Transverse colon (tissue), 4 donors: Measurements from ENCODE around the gene SLC13A3. TPM values are rescaled to one million over a fixed set of nuclear protein-coding genes. Genes with fewer than 3 reads are reported as not detected.

Experiments
- DNase-seq: peaks from one replicate; pipeline ENCODE4 v3.0.0-alpha.2; 2019
- H3K27ac ChIP-seq, 4 donors: fragments of 200-600 bp; sonication (generic); 2 replicates each; pipeline ENCODE4 v1.5.1; 2016 to 2018; ENCODE audit warnings: inconsistent platforms in 4 of 4
- H3K27me3 ChIP-seq: fragments of 200-600 bp; sonication (generic); 2 replicates; pipeline ENCODE4 v1.5.1; 2017; ENCODE audit warnings: inconsistent platforms
- H3K36me3 ChIP-seq, 4 donors: fragments of 200-600 bp; sonication (generic); 2 replicates each; pipeline ENCODE4 v1.5.1; 2017 to 2019; ENCODE audit warnings: inconsistent platforms in 4 of 4
- H3K4me1 ChIP-seq, 4 donors: fragments of 200-600 bp; sonication (generic); 2 replicates each; pipeline ENCODE4 v1.5.1; 2017 to 2020; ENCODE audit warnings: inconsistent platforms in 4 of 4
- H3K4me3 ChIP-seq, 4 donors: fragments of 200-600 bp; sonication (generic); 1 replicate in 1 of 4; 2 replicates in 3 of 4; pipeline versions ENCODE4 v1.5.1 to v1.6.1; 2017 to 2019; ENCODE audit warnings: inconsistent platforms in 4 of 4
- H3K9me3 ChIP-seq, 2 donors: fragments of 200-600 bp; sonication (generic); 2 replicates each; pipeline ENCODE4 v1.5.1; 2017 to 2019; ENCODE audit warnings: inconsistent platforms in 2 of 2
- CTCF ChIP-seq, 5 experiments: fragments of 200-600 bp in 3 of 5; fragments of 450-650 bp in 2 of 5; sonication (generic) in 3 of 5; IDR thresholded peaks; 1 replicate in 2 of 5; 2 replicates in 3 of 5; pipeline ENCODE4 v1.5.1; 2016 to 2017; ENCODE audit warnings: antibody characterized with exemption in 5 of 5, inconsistent platforms in 3 of 5, mild to moderate bottlenecking in 2 of 5, moderate library complexity in 1 of 5
- EP300 ChIP-seq: sonication (generic); formaldehyde crosslinking; IDR thresholded peaks from one replicate; pipeline ENCODE4 v1.6.1; 2017; ENCODE audit warnings: antibody characterized with exemption, low read depth
- POLR2A ChIP-seq: fragments of 450-650 bp; IDR thresholded peaks from one replicate; pipeline ENCODE4 v1.6.1; 2016; ENCODE audit warnings: antibody characterized with exemption, mild to moderate bottlenecking, moderate library complexity
- POLR2AphosphoS5 ChIP-seq, 3 donors: sonication (generic); formaldehyde crosslinking; IDR thresholded peaks; one replicate each; pipeline ENCODE4 v1.6.1; 2016; ENCODE audit warnings: antibody characterized with exemption in 3 of 3
- WGBS, 2 donors: methylation state at CpG; one replicate each; pipeline ENCODE4 v1.1.5; 2018; ENCODE audit warnings: low coverage in 1 of 2; 5-methylcytosine and 5-hydroxymethylcytosine counted together
- in situ Hi-C, 4 donors: fragments of 200-750 bp; cut with MboI; loops; one replicate each; pipeline versions ENCODE4 v1.15.0 to v1.15.1; 2017; ENCODE audit warnings: low sequenced_read_pairs in 3 of 4, low pct_ligation_motif_present in 1 of 4, low pct_unique_long_range_greater_than_20kb in 1 of 4
- intact Hi-C: fragments of 100-400 bp; cut with DNase I; formaldehyde crosslinking; loops from one replicate; pipeline ENCODE4 v1.15.1; 2023; ENCODE audit warnings: low total_unique reads
- total RNA-seq, 4 donors: library from RNA; depleted of rRNA; stranded (reverse); fragments of >200 nt; gene quantifications; one replicate each; pipeline ENCODE4 v1.1.0, GENCODE V29; 2016

The SLC13A3 gene
- total RNA-seq, 4 donors from 2014 or later = 0.14 to 0.48 TPM; not detected in 2

- peak overlapping the region in 1 of 4 donors; percentile 15 for H3K4me3 ChIP-seq
- TF ChIP-seq POLR2A = no peak
- TF ChIP-seq EP300 = no peak
- TF ChIP-seq POLR2AphosphoS5 (IDR thresholded peaks at IDR 0.05) = no peak
- TF ChIP-seq CTCF (IDR thresholded peaks at IDR 0.05) = no peak
These were observed 32.3 kb upstream of the SLC13A3 start for GRCh38 chr20:46683668-46683938.

GRCh38 chr20:46683011-46683667, 31.9 kb upstream of the SLC13A3 start:
- H3K36me3 ChIP-seq = peaks cover 0 to 13% (median 0%) of the 10 kb centered on the region in 4 donors
- intact Hi-C loops = no loop called here
- H3K27me3 ChIP-seq = no peaks in the 10 kb centered on the region
- peaks cover 8 to 32% (median 23%) of the 10 kb centered on the region in 4 donors for H3K4me1 ChIP-seq
- H3K4me3 ChIP-seq = no peak overlapping the region
- no peak for TF ChIP-seq POLR2AphosphoS5 (IDR thresholded peaks at IDR 0.05)
- no peak for TF ChIP-seq CTCF (IDR thresholded peaks at IDR 0.05)
- no peak for TF ChIP-seq POLR2A
- TF ChIP-seq EP300 = no peak
- no peak for DNase-seq
- in situ Hi-C loops = loop anchor here in 2 of 4 donors (10.0 to 25.0 kb wide), 2 partner anchors 158 to 171 kb away; partner anchors contain the start of gene ZNF334 (in 1 of the 2)
- WGBS, 2 donors = 33 to 63% methylated on average over 3 to 12 of the region's 12 CpGs
- H3K27ac ChIP-seq = no peak overlapping the region
- no peaks in the 10 kb centered on the region for H3K9me3 ChIP-seq

More at GRCh38 chr20:46683668-46683938, 32.3 kb upstream of the SLC13A3 start:
- intact Hi-C loops (no loop called here), in situ Hi-C loops (loop anchor here in 2 of 4 donors (10.0 to 25.0 kb wide), 2 partner anchors 159 to 171 kb away; partner anchors contain the start of gene ZNF334 (in 1 of the 2))
- Histone ChIP-seq H3K9me3 (no peaks in the 10 kb centered on the region), H3K4me1 (peaks cover 8 to 36% (median 27%) of the 10 kb centered on the region in 4 donors), H3K27ac (peak overlapping the region in 1 of 4 donors; percentile 56), H3K36me3 (peaks cover 0 to 13% (median 0%) of the 10 kb centered on the region in 4 donors), H3K27me3 (no peaks in the 10 kb centered on the region)
- 60 to 66% methylated on average over 1 to 8 of the region's 8 CpGs for WGBS, 2 donors
- no peak for DNase-seq

GRCh38 chr20:46682063-46682821, 31.0 kb upstream of the SLC13A3 start:
- in situ Hi-C loops = loop anchor here in 2 of 4 donors (10.0 to 25.0 kb wide), 2 partner anchors 157 to 170 kb away; partner anchors contain the start of gene ZNF334 (in 1 of the 2)
- intact Hi-C loops = no loop called here
- no peaks in the 10 kb centered on the region for H3K9me3 ChIP-seq
- H3K4me3 ChIP-seq = no peak overlapping the region
- H3K27me3 ChIP-seq = no peaks in the 10 kb centered on the region
- no peak overlapping the region for H3K27ac ChIP-seq
- H3K4me1 ChIP-seq = peaks cover under 1 to 23% (median 14%) of the 10 kb centered on the region in 4 donors
- TF ChIP-seq POLR2AphosphoS5 (IDR thresholded peaks at IDR 0.05) (no peak), CTCF (IDR thresholded peaks at IDR 0.05) (no peak), POLR2A (no peak), EP300 (no peak)
- DNase-seq = no peak
- H3K36me3 ChIP-seq = peaks cover 0 to 13% (median 0%) of the 10 kb centered on the region in 4 donors
- WGBS, 2 donors = 82 to 96% methylated on average over 2 to 9 of the region's 9 CpGs
